Panc1 (cell line): ENCODE data around the gene HSPBP1.
A peak's percentile ranks its signal among the peaks of the same experiment; 100 is the strongest.

Experiments used
- POLR2AphosphoS5 ChIP-seq: IDR thresholded peaks from 2 replicates; pipeline ENCODE4 v1.6.1; 2012; ENCODE audit warnings: mild to moderate bottlenecking, low read depth, low read length, moderate library complexity
- REST ChIP-seq, 2 experiments: IDR thresholded peaks; 2 replicates each; pipeline ENCODE4 v1.6.1; 2011 to 2012; ENCODE audit warnings: low read depth in 2 of 2, control low read depth in 1 of 2, low read length in 1 of 2, mild to moderate bottlenecking in 1 of 2, moderate library complexity in 1 of 2; ENCODE audit not compliant: insufficient read depth in 1 of 2
- SIN3A ChIP-seq: IDR thresholded peaks from 2 replicates; pipeline ENCODE4 v1.6.1; 2012; ENCODE audit warnings: low read depth, mild to moderate bottlenecking, low read length, moderate library complexity, borderline replicate concordance; ENCODE audit not compliant: insufficient read depth
- TF ChIP-seq, protein P1 (sequence below): fragments of 450-650 bp; IDR thresholded peaks from 2 replicates; pipeline ENCODE4 v1.5.1; 2017; ENCODE audit warnings: mild to moderate bottlenecking

DNA sequence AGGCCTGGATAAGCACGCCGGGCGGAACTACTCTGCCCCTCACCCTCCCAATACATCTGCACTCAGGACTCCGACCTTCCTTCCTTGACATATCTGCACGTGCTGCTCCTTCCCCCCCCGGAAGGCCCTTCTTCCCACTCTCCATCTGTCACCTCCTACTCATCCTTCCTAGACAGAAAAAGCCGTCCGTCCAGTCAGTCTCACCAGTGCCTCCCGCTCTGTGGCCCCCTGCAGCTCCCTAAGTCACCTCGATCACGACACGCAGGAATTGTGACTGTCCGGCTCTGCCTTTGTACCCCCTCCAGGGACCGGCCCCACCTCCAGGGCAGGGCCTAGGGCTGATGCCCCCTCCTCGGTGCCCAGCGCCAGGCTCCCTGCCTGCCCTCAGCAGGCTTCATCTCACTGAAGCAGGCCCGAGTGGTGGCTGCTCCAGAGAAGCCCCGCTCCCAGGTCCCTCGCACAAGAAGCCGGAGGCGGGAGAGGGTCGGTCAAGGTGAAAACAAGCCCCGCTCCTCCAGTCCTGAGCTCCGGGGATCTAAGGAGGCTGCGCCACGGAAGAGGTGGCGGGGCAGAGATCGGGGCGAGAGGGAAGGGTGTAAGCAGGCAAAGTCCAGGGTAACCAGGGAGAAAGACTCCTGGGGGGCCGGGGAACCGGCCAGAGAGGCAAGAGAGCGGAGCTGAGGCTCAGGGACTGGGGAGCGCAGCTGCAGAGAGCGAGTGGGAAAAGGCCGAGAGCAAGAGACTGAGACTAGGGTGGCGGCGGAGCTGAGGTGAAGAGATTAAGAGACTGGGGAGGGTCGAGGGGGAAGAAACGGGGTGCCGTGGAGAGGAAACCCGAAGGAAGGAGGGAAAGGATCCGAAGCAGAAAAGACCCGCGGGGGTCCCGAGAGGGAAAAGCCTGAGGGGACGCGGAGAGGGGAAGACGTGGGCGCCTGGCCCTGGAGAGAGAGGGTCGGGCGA is 22.2 kb downstream of the HSPBP1 start:
- TF ChIP-seq, protein P1, sequence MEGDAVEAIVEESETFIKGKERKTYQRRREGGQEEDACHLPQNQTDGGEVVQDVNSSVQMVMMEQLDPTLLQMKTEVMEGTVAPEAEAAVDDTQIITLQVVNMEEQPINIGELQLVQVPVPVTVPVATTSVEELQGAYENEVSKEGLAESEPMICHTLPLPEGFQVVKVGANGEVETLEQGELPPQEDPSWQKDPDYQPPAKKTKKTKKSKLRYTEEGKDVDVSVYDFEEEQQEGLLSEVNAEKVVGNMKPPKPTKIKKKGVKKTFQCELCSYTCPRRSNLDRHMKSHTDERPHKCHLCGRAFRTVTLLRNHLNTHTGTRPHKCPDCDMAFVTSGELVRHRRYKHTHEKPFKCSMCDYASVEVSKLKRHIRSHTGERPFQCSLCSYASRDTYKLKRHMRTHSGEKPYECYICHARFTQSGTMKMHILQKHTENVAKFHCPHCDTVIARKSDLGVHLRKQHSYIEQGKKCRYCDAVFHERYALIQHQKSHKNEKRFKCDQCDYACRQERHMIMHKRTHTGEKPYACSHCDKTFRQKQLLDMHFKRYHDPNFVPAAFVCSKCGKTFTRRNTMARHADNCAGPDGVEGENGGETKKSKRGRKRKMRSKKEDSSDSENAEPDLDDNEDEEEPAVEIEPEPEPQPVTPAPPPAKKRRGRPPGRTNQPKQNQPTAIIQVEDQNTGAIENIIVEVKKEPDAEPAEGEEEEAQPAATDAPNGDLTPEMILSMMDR = no peak
- TF ChIP-seq POLR2AphosphoS5 (no peak), SIN3A (peak; percentile 67; the same call in 1 of the 2 replicates), REST (IDR thresholded peaks at IDR 0.05; ENCODE audit: insufficient read depth in 1 of 2, low read depth in 2 of 2, low read length in 1 of 2) (no peak)
